Activated naive CD4-positive, alpha-beta T cell treated with anti-CD3 and anti-CD28 coated beads, Interleukin-2, amount 10 ng/mL, durations not matched to agents 7 days and 5 days (primary cell): ENCODE measurements around the gene BTBD2.
"Not testable (repeated sequence)": the region's sequence is repeated elsewhere in the genome, so short reads cannot be mapped to it uniquely, and the experiment has no call there.

Experiments used
- CTCF ChIA-PET: fragments of 350-600 bp; sonication (Branson Sonifier 250); formaldehyde crosslinking; loops from one replicate; lab custom pipeline; 2021; ENCODE audit warnings: antibody characterized with exemption; lab: Charles Lee
- DNase-seq: peaks from one replicate; pipeline ENCODE4 v3.0.0-alpha.2; 2020
- H3K27ac Mint-ChIP-seq: one replicate; pipeline ENCODE4 v1.8.0; 2021; ENCODE audit warnings: mild to moderate bottlenecking, moderate library complexity, mixed read lengths
- H3K27me3 Mint-ChIP-seq: one replicate; pipeline ENCODE4 v1.8.0; 2021; ENCODE audit warnings: mild to moderate bottlenecking, mixed read lengths
- H3K36me3 Mint-ChIP-seq: one replicate; pipeline ENCODE4 v1.8.0; 2021; ENCODE audit warnings: mixed read lengths
- H3K4me1 Mint-ChIP-seq: one replicate; pipeline ENCODE4 v1.8.0; 2021; ENCODE audit warnings: mixed read lengths
- H3K4me3 Mint-ChIP-seq: one replicate; pipeline ENCODE4 v1.8.0; 2021; ENCODE audit warnings: mild to moderate bottlenecking, moderate library complexity, mixed read lengths
- H3K9me3 Mint-ChIP-seq: one replicate; pipeline ENCODE4 v1.8.0; 2021; ENCODE audit warnings: mixed read lengths

BTBD2 gene

DNA sequence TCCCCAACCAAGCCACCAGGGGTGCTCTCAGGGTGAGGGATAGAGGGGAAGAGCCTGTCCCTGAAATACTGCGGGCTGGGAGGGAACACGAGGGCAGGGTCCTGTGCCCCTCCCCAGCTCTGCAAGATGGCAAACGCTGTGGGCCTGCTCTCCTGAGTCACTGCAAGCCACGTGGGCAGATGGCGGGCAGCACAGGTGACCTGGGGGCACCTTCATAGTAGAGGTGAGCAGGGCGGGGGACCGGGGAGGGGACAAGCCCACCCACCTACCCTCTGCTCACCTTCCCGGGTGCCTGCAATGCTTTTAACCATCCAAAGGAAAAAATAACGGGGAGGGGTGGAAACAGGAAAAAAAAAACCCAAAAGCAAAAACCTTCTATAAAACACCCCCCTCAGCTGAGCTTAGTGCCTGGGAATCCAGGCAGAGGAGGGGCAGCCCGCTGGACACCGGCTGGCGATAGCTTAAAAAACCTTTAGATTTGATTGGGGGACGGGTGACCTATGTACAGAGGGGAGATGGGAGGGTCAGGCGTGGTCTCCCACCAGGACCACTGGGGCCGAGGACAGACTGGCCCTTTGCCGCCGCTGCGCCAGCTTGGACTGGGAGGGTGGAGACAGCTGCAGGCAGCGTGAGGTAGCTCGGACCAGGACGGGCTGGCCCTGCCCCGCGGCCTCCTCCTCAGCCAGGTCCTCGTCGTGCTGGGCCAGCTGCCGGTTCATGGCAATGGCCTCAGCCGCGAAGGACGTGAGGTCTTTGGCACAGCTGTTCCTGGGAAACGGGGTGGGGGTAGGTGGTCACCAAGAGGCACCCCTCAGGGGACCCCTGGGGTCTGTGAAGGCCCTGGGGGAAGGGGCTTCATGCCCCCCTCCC, 23.8 kb upstream of the BTBD2 start:
- Mint-ChIP-seq H3K36me3 (peaks cover 25% of the 10 kb centered on the region), H3K27ac (peak overlapping the region; percentile 52), H3K4me1 (peaks cover 36% of the 10 kb centered on the region), H3K27me3 (peaks cover 6% of the 10 kb centered on the region), H3K4me3 (no peak overlapping the region), H3K9me3 (peaks cover 3% of the 10 kb centered on the region)
- no peak for DNase-seq
- CTCF ChIA-PET: no interaction called here

DNA sequence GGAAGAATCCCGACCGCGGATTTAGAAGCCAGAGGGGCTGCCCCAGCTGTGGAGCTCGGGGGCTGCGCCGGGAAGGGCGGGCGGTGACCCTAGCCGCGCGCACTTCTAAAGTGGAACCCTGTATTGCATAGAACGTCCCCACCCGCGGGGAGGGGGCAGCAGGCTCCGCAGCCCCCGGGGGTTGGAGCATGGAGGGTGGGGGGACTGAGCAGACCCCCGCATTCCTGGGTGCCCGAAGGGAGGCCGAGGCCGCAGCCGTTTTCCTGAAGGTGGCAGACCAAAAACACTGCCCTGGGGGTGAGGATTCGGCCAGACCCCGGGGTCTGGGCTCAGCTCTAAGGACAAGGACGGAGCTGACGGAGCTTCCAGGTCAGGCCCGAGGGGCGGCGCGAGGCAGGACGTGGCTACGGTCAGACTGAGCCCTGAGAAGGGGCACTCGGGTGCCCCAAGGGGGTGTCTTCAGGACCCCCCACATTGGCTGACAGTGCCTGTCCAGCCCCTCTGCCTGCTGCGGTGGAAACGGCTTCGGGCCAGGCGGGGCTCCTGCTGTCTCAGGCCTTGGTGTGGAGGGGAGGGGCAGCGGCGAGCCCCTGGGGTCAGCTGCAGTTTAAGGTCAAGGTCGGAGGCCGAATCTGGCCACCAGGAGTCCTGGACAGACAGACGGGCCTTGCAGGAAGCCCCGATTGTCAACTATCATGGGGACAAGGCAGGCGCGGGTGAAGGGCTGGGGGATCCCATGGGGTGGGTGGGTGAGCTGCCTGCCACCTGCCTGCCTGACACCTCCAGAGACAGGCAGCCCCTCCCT, 23.0 kb upstream of the BTBD2 start:
- H3K9me3 Mint-ChIP-seq: peaks cover 3% of the 10 kb centered on the region
- CTCF ChIA-PET: interaction anchor here (0.6 kb wide), 1 partner anchor 225 kb away, joined by 3 read pairs; no protein-coding TSS in a partner anchor
- DNase-seq: no peak
- peaks cover 34% of the 10 kb centered on the region for H3K4me1 Mint-ChIP-seq
- H3K27me3 Mint-ChIP-seq: peaks cover 6% of the 10 kb centered on the region
- no peak overlapping the region for H3K4me3 Mint-ChIP-seq
- no peak overlapping the region for H3K27ac Mint-ChIP-seq
- peaks cover 23% of the 10 kb centered on the region for H3K36me3 Mint-ChIP-seq

GRCh38 chr19:2037651-2038255, 22.2 kb upstream of the BTBD2 start:
- peaks cover 6% of the 10 kb centered on the region for H3K27me3 Mint-ChIP-seq
- H3K4me1 Mint-ChIP-seq: peaks cover 32% of the 10 kb centered on the region
- H3K36me3 Mint-ChIP-seq: peaks cover 20% of the 10 kb centered on the region
- peaks cover 3% of the 10 kb centered on the region for H3K9me3 Mint-ChIP-seq
- H3K27ac Mint-ChIP-seq: peak overlapping the region; percentile 52
- DNase-seq: no peak
- no peak overlapping the region for H3K4me3 Mint-ChIP-seq
- CTCF ChIA-PET: interaction anchor here (0.6 kb wide), 3 partner anchors 24 to 226 kb away, joined by 3 read pairs; no protein-coding TSS in a partner anchor

- Mint-ChIP-seq H3K27me3 (peaks cover 11% of the 10 kb centered on the region), H3K4me1 (peaks cover 38% of the 10 kb centered on the region), H3K9me3 (peaks cover 3% of the 10 kb centered on the region), H3K36me3 (peaks cover 19% of the 10 kb centered on the region), H3K27ac (peak overlapping the region; percentile 37), H3K4me3 (no peak overlapping the region)
- CTCF ChIA-PET: no interaction called here
- DNase-seq: no peak
These were observed 20.9 kb upstream of the BTBD2 start for GRCh38 chr19:2036424-2036823.

GRCh38 chr19:2035590-2035991, 20.1 kb upstream of the BTBD2 start:
- peaks cover 3% of the 10 kb centered on the region for H3K9me3 Mint-ChIP-seq

DNA sequence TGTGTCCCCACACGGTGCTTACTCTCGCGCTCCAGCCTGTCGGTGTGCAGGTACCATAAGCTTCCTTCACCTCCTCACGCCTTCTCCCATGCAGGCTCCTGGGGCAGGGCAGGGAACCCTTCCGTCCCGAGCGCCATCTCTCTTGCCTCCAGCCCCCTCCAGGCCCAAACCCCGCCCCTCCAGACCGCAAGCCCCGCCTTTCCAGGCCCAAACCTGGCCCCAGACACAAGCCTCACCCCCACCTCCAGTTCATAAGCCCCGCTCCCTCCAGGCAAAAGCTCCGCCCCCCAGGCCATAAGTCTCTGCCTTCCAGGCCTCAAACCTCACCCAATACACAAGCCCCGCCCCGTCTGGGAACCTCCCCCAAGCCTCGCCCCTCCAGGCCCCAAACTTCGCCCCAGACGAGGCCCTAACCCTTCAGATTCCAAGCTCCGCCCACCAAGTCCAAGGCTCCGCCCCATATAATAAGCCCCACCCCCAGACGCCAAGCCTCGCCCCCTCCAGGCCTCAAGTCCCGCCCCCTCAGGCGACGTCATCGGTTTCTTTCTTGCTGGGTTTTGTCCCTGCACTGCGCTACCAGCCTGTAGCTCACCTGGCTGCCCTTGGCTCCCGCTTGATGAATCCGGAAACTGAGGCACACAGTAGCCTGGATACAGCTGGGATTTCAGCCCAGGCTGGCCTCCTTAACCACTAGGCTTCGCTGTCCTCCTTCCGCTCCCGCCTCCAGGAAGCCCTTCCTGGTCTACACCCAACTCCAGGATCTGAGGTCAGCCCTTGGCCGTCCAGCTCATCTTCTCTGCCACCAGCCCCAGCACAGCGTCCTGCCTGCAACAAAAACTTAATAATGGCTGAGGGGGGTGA, 19.4 kb upstream of the BTBD2 start:
- CTCF ChIA-PET: interaction anchor here (1.3 kb wide), 1 partner anchor 35 kb away, joined by 5 read pairs; no protein-coding TSS in a partner anchor

More at GRCh38 chr19:2035590-2035991, 20.1 kb upstream of the BTBD2 start:
- peaks cover 11% of the 10 kb centered on the region for H3K27me3 Mint-ChIP-seq
- H3K4me3 Mint-ChIP-seq: no peak overlapping the region
- no peak for DNase-seq
- H3K27ac Mint-ChIP-seq: no peak overlapping the region
- peaks cover 16% of the 10 kb centered on the region for H3K36me3 Mint-ChIP-seq
- H3K4me1 Mint-ChIP-seq: peaks cover 38% of the 10 kb centered on the region
- CTCF ChIA-PET: interaction anchor here (1.3 kb wide), 1 partner anchor 34 kb away, joined by 5 read pairs; no protein-coding TSS in a partner anchor

DNA sequence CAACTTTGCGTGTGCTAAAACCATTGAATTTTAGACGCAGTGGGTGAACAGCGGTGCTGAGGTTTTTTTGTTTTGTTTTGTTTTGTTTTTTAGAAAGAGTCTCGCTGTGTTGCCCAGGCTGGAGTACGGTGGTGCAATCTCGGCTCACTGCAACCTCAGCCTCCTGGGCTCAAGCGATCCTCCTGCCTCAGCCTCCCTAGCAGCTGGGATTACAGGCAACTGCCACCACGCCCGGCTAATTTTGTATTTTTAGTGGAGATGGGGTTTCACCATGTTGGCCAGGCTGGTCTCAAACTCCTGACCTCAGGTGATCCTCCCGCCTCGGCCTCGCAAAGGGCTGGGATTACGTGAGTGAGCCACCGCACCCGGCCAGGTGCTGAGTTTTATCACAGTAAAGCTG, 18.7 kb upstream of the BTBD2 start:
- peaks cover 38% of the 10 kb centered on the region for H3K4me1 Mint-ChIP-seq
- not testable (repeated sequence) for H3K9me3 Mint-ChIP-seq, H3K4me3 Mint-ChIP-seq, DNase-seq
- peaks cover 13% of the 10 kb centered on the region for H3K36me3 Mint-ChIP-seq
- peaks cover 11% of the 10 kb centered on the region for H3K27me3 Mint-ChIP-seq
- CTCF ChIA-PET: interaction anchor here (1.3 to 2.2 kb wide), 2 partner anchors 10 to 35 kb away, joined by 3 to 5 read pairs; no protein-coding TSS in a partner anchor
- peak overlapping the region; percentile 81 for H3K27ac Mint-ChIP-seq

More for the DNA sequence above, 19.4 kb upstream of the BTBD2 start:
- Mint-ChIP-seq H3K4me1 (peaks cover 38% of the 10 kb centered on the region), H3K27me3 (peaks cover 11% of the 10 kb centered on the region), H3K4me3 (no peak overlapping the region), H3K36me3 (peaks cover 16% of the 10 kb centered on the region), H3K9me3 (peaks cover 3% of the 10 kb centered on the region), H3K27ac (peak overlapping the region; percentile 49)
- DNase-seq: peak; percentile 79

DNA sequence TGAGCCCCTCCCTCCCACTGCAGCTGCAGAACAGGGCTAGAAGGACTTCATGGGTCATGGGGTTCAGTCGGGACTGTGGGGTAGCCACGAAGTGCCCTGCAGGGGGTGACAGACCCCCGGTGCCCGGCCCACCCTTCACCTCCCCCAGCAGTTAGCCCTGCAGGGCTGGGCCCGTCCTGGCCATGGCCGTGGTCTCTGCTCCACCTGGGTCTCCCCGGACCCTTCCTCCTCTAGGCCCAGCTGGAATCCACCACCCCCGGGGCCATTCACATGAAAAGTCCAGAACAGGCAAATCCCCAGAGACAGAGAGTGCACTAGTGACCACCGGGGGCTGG, 18.3 kb upstream of the BTBD2 start:
- no peak for DNase-seq
- H3K4me1 Mint-ChIP-seq: peaks cover 38% of the 10 kb centered on the region
- H3K9me3 Mint-ChIP-seq: peaks cover 3% of the 10 kb centered on the region
- H3K36me3 Mint-ChIP-seq: peaks cover 9% of the 10 kb centered on the region
- peak overlapping the region; percentile 81 for H3K27ac Mint-ChIP-seq
- CTCF ChIA-PET: interaction anchor here (1.3 to 2.2 kb wide), 2 partner anchors 10 to 36 kb away, joined by 3 to 5 read pairs; no protein-coding TSS in a partner anchor
- H3K27me3 Mint-ChIP-seq: peaks cover 11% of the 10 kb centered on the region
- no peak overlapping the region for H3K4me3 Mint-ChIP-seq

DNA sequence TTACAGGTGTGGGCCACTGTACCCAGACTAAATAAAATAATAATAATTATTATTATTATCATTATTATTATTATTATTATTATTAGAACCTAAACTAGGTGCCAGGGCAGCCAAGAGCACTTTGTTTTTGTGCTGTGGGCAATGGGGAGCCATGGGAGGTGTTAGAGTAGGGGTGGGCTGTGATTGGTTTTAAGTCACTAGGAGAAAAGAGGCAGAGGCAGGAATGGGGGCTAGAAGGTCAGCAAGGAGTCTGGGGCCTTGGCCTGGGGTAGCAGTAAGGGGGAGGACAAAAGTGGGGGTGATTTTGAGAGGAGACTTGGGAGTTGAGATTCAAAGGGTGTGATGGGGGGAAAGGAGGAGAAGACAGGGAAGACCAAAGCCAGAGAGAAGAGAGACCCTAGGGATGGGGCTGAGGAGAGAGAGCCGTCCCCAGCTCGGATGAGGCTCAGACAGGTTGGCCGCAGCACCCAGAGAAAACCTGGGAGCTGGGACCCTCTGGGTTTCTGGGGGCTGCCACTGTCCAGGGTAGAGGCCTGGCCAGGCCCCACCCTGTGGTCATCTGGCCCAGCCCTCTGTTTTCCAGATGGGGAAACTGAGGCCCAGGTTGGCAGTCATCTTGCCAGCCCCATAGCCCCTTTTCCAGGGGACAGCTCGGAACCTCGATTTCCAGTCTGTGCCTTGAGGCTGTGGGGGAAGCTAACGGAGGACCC, 17.8 kb upstream of the BTBD2 start:
- CTCF ChIA-PET: interaction anchor here (1.1 to 2.2 kb wide), 3 partner anchors 11 to 36 kb away, joined by 3 to 5 read pairs (median 3); no protein-coding TSS in a partner anchor
- Mint-ChIP-seq H3K9me3 (peaks cover 3% of the 10 kb centered on the region), H3K4me1 (peaks cover 40% of the 10 kb centered on the region), H3K27me3 (peaks cover 11% of the 10 kb centered on the region), H3K4me3 (no peak overlapping the region), H3K27ac (no peak overlapping the region), H3K36me3 (peaks cover 7% of the 10 kb centered on the region)
- no peak for DNase-seq

DNA sequence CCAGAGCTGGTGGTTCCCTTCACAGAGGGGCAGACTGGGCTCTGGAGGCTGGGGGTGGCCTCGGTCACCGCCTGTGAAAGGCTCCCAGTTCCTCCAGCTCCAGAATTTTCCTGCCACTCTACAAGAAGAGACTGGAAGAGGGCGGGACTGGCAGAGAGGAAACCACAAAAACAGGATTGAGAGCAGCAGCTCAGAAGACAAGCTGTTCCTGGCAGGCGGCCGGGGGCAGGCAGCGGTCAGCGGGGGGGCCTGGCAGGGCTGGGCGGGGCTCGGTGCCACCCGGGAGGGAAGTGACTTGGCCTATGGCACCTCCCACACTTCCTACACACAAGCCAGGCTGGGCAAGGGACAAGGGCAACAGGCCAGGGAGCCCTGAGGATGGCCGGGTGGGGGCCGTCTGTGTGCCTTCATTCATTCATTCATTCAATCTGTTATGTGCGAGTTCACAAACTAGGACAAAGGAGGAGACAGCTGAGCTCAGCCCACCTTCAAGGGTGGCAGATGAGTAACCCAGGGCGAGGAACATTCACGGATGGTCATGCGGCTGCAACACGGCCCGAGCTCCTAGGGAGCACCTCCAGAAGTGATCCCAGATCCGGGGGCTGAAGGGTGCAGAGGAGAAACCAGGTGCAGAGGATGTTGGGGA, 16.9 kb upstream of the BTBD2 start:
- H3K27ac Mint-ChIP-seq: peak overlapping the region; percentile 87
- H3K9me3 Mint-ChIP-seq: peaks cover 3% of the 10 kb centered on the region
- peaks cover 40% of the 10 kb centered on the region for H3K4me1 Mint-ChIP-seq
- H3K27me3 Mint-ChIP-seq: peaks cover 11% of the 10 kb centered on the region
- CTCF ChIA-PET: interaction anchor here (0.9 to 2.2 kb wide), 3 partner anchors 15 to 37 kb away, joined by 3 to 5 read pairs (median 3); no protein-coding TSS in a partner anchor
- DNase-seq: peak; percentile 71
- H3K36me3 Mint-ChIP-seq: peaks cover 2% of the 10 kb centered on the region
- H3K4me3 Mint-ChIP-seq: peak overlapping the region; percentile 64

GRCh38 chr19:2027361-2027760, 11.8 kb upstream of the BTBD2 start:
- H3K27ac Mint-ChIP-seq: peak overlapping the region; percentile 19
- DNase-seq: no peak
- peaks cover 23% of the 10 kb centered on the region for H3K4me1 Mint-ChIP-seq
- CTCF ChIA-PET: interaction anchor here (0.7 to 1.2 kb wide), 2 partner anchors 10 to 47 kb away, joined by 3 to 4 read pairs; no protein-coding TSS in a partner anchor
- H3K27me3 Mint-ChIP-seq: peaks cover 18% of the 10 kb centered on the region
- peaks cover 3% of the 10 kb centered on the region for H3K9me3 Mint-ChIP-seq
- peaks cover 3% of the 10 kb centered on the region for H3K36me3 Mint-ChIP-seq
- H3K4me3 Mint-ChIP-seq: no peak overlapping the region

- CTCF ChIA-PET: interaction anchor here (1.3 kb wide), 1 partner anchor 10 kb away, joined by 4 read pairs; no protein-coding TSS in a partner anchor
- Mint-ChIP-seq H3K9me3 (peaks cover 3% of the 10 kb centered on the region), H3K36me3 (peaks cover 3% of the 10 kb centered on the region), H3K27me3 (peaks cover 19% of the 10 kb centered on the region), H3K4me1 (peaks cover 17% of the 10 kb centered on the region), H3K27ac (no peak overlapping the region), H3K4me3 (no peak overlapping the region)
- no peak for DNase-seq
These were observed 11.3 kb upstream of the BTBD2 start for GRCh38 chr19:2026770-2027169.
